IPS DF 4.7 (cell line): ENCODE measurements around the gene FAM222B.
"Not testable (repeated sequence)": the region's sequence is repeated elsewhere in the genome, so short reads cannot be mapped to it uniquely, and the experiment has no call there.

Experiments
- DNase-seq: peaks from one replicate; pipeline ENCODE4 v3.0.0-alpha.2; 2013; ENCODE audit warnings: low spot score; ENCODE audit errors: extremely low read depth

Gene FAM222B

DNA sequence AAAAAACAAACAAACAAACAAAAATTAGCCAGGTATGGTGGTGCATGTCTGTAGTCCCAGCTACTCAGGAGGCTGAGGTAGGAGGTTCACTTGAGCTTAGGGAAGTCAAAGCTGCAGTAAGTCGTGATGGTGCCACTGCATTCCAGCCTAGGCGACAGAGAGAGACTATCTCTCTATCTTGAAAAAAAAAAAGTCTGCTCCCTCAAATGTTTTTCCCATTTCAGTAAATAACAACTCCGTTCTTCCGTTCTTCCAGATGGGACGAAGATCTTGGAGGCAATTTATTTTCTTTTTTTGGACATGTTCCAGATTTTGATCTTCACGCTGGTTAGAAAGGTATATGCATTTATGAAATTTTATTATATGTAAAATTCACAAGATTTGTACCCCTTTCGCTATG is 31.2 kb upstream of the FAM222B start:
- no peak for DNase-seq

DNA sequence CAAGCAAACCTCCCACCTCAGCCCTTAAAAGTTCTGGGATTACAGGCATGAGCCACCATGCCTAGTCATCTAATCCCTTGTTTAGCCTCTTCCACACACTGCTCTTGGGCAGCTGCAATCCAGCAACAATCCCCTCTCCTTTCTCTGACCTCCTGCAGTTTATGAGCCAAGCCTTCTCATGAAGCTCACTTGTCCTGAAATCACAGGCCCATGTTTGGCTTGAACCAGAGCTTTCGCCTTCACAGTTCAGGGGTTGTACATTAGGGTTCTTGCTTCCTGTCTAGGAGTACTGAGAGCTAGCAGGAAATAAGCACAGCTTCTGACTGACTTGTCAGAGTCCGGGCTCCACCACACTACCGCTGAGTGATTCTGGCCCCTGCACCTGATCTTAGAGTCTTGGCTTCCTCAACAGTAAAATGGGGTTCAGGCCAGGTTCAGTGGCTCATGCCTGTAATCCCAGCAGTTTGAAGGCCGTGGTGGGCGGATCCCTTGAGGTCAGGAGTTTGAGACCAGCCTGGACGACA is 28.5 kb upstream of the FAM222B start:
- no peak for DNase-seq

DNA sequence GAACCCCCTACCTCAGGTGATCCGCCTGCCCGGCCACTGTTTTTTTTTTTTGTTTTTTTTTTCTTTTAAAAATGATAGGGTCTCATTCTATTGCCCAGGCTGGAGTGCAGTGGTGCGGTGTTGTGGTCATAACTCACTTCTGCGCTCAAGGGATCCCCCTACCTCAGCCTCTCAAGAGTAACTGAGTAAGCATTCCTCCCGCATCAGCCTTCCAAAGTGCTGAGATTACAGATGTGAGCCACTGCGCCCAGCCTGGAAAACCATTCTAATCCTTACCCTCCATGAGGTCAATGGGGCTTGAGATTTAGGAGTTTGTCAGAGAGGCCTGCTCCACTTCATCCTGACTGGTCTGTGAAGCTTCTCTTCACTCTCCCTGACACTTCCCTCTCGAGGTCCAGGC is 24.7 kb upstream of the FAM222B start:
- DNase-seq: no peak

DNA sequence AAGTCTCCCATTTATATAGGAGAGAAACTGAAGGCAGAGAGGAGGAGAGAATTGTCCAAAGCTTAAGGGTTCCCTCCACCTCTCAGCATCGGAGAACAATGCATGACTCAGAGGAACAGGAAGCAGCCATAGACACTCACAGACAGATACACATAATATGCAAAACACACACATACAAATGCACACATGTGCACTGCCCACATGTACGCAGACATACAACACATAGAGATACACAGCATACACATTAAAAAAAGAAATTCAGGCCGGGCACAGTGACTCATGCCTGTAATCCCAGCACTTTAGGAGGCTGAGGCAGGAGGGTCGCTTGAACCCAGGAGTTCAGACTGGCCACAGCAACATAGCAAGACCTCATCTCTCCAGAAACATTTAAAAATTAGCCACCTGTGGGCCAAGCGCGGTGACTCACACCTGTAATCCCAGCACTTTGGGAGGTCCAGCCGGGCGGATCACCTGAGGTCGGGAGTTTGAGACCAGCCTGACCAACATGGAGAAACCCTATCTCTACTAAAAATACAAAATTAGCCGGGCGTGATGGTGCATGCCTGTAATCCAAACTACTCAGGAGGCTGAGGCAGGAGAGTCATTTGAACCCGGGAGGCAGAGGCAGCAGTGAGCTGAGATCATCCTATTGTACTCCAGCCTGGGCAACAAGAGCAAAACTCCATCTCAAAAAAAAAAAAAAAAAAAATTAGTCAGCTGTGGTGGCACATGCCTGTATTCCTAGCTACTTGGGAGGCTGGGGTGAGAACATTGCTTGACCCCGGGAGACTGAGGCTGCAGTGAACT is 23.6 kb upstream of the FAM222B start:
- no peak for DNase-seq

DNA sequence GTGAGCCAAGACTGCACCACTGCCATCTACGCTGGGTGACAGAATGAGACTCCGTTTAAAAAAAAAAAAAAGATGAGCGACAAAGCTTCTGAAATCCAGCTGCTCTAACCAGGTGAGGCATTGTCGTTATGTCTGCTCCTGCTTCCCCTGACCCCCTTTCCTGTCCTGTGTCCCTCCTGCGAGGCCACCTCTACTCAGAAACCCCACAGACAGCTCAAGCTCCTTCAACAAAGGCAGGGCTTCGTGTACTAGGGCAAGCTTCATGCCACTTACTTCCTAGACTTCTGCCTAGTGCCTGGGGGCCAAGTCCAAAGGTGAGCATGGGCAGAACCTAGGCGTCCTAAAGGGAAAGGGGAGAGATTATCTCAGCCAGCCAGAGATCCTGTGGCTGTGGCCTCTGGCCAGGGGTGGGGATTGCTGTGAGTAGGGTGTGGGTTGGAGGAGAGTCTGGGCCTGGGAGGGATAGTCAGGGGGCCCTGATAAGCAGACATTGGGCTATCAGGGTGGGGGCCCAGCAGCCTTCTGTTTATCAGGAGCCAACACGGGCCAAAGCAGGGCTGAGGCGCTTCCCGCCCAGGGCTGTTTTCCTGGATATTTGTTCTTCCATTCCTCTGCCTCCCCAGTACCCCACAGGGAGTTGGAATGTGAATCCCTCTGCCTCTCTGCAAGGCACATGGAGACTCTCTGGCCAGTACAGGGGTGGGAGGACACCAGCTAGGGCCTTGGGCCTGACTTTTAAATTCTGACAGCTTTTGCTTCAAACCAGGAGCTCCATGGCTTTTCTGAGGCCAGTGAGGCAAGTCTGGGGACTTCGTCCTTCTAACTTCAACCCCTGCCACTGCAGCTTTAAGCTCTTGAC is 22.6 kb upstream of the FAM222B start:
- no peak for DNase-seq

DNA sequence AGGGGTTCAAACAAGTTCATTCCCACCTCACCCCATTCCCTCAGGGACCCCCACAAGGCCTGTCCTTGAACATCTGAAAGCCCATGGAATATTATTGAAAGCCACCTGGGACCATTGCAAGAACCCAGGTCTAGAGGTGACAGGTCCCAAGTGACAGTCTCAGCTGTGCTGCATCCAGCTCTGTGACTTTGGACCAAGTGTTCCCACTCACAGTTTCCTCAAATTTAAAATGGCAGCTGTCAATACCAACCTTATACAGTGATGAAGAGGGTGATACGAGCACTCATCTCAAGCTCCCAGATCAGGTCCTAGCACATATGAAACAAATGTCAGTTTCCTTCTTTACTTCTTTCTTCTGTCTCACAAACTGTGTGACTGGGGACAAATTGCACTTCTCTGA is 21.4 kb upstream of the FAM222B start:
- DNase-seq: no peak

DNA sequence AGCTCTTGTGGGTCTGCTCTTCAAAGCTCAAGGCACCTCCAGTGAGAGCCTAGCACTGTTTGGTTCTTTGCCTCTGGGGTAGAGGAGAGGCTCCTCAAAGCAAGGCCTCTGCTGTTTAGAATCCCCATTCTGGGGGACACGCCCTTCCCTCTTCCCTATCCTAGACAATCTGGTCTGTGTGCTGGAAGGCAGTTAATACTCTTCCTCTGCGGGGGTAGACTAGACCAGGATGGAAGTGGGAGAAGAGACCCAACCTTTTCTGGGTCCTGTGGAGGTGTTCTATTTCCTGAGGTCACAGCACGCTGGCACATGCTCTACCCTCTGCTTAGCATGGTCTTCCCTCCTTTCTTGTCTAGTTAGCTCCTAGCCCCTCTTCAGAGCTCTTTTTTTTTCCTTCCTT is 20.0 kb upstream of the FAM222B start:
- DNase-seq: no peak

DNA sequence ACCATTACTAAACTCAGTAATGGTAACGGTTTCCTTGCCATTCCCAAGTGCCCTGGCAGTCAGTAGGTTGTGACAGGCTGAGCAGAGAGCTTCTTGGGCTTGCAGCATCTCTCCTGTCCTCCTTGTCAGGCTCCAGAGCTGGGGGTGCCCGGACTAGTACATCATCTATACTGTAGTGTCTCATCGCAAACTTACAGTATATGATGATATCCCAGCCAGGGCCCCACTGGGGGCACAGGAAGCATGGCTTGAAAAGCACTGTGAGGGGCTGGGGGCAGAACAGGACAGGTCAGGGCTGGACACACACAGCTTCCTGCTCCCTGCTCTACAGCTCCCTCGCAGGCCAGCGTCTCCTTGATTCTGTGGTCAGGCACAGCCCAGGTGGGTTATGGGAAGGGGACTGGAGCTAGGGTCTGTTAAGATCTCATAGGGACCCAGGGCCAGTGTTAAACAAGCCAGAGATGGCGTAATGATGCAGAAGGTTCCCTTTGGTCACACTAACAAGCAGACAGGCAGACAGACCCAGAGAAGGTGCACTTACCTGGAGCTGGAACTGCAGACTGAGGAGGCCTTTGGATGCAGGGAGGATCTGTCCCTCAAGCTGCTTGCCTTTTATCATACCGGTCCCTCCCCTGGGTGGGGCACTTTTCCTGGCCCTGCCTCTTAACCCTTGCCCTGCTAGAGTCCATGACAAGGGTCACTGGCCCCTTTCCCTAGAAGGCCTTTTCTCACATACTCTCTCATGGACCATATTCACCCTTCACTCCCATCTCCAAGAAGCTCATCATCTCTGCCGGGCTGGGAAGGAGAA is 19.0 kb upstream of the FAM222B start:
- DNase-seq: no peak

DNA sequence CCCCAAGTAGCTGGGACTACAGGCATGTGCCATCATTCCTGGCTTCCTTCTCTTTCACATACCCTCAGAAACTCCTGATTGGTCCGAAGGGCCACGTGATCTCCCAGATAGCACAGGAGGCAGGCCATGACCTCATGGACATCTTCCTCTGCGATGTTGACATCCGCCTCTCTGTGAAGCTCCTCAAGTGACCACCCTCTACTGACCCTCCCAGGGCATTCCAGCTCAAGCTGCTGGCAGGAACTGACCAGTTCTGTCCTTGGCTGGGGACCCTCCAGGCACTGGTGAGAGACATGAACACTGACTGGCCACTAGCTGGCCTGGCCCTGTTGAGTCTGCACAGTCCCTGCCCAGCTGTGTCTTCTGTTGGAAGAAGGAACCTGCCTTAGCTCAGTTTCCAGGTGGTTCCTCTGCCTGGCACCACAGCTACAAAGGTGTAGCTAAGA is 17.8 kb upstream of the FAM222B start:
- DNase-seq: no peak

DNA sequence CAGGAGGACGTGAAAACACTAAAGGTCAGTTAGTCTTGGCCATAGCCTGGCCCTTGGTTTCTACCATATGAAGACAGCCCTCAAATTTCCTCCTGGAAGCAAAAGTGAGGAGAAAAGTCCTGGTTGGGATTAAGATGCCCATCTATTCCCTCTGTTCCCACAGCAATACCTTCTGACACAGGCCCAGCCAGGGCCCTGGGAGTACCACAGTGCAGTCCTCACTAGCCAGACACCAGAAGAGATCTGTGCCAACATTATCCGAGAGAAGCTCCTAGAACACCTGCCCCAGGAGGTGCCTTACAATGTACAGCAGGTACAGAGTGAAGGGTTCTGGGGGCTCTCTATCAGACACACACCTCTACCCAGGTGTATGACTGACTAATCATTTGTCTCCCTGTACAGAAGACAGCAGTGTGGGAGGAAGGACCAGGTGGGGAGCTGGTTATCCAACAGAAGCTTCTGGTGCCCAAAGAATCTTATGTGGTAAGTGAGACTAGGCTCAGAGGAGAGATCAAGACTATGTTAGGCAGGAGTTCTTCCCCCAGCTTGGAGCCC is 16.3 kb upstream of the FAM222B start:
- DNase-seq: no peak

DNA sequence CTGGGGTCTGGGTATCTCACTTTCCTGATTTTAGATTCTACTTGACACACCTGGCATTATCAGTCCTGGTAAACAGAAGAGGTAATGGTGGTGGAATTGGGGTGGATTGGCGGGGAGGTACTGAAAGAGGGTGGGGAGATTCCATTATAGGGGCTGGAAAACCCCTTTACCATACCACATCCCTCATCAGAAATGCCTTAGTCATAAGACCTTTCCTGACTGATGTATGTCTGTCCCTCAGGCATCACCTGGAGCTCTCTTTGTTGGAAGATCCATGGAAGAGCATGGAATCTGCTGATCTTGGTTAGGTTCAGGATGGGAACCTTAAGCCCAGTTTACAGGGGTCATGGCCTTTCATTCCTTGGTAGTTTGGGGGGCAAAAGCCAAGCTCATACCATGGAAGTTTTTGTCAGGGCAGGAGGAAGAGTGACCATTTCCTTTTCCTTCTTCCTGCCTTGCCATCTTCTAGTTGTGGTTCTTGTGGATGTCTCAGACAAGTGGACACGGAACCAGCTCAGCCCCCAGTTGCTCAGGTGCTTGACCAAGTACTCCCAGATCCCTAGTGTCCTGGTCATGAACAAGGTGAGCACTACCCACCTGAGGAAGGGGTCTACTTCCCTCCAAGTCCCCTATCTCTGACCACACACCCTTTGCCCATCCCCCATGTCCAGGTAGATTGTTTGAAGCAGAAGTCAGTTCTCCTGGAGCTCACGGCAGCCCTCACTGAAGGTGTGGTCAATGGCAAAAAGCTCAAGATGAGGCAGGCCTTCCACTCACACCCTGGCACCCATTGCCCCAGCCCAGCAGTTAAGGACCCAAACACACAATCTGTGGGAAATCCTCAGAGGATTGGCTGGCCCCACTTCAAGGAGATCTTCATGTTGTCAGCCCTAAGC is 15.6 kb upstream of the FAM222B start:
- DNase-seq: no peak

DNA sequence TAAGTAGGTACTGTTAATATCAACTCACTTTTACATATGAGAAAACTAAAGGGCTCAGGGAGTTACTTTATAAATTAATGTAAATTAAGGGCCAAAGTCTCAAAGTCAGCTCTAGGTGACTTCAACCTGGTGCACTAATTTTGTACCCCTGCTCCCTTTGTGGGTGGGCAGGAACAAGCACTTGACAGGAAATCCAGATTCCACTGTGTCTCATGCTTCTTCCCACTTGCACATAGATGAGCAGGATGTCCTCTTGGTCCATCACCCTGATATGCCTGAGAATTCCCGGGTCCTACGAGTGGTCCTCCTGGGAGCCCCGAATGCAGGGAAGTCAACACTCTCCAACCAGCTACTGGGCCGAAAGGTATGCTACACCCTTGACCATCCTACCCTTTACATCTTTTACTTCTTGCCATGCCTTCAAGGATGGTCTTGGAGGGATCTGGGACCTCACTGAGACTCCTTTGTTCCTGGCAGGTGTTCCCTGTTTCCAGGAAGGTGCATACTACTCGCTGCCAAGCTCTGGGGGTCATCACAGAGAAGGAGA is 13.5 kb upstream of the FAM222B start:
- DNase-seq: no peak

DNA sequence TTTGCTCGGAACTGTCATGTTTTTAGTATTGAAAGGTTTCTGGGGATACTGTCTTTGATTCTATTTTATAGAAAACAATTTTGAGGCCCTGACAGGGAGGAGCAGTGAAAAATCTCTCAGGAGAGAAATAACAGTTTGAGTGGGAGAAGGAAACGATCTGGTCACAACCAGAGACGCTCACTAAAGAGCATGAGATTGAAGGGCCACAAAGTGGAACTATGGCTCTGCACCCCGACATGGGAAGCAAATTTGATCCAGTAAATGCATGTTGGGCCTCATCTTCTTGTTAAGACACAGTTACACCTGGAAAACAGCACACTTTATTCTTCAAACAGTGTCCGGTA is 12.7 kb upstream of the FAM222B start:
- no peak for DNase-seq

DNA sequence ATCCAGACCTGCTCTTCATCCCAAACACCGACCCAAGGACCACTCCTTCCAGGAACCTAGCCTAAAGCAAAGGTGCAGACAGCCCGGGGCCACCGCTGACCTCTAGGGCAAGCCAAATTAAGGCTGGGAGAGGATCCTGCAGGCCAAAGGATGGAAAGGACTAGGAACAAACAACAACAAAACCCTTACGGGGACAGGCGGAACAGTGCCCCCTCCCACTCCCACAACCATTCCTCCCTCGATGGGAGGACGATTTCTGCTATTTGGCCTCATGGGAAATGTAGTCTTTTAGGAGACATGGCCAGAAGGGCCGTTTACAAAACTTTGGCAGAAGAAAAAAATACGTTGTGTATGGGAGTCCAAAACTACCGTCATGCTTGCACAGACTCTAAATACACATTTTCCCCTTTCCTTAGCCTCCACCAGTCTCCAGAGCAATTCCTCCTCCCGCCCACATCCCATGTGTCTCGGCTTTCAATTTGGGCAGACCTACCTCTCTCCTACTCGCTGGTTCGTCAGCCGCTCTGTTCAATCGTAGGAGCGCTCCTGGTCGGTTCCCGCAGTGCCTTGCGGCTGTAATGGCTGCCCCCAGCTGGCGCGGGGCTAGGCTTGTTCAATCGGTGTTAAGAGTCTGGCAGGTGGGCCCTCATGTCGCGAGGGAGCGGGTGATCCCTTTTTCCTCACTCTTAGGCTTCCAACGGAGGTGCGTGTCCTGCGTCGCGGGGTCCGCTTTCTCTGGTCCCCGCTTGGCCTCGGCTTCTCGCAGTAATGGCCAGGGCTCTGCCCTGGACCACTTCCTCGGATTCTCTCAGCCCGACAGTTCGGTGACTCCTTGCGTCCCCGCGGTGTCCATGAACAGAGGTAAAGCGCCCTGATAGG is 12.1 kb upstream of the FAM222B start, which contains the start of gene ERAL1:
Gene ERAL1 (plus strand): TSS at position 560 of the 879 bp plus-strand sequence. CDS start 19 bp downstream, at position 579.
- DNase-seq: peak; percentile 72

DNA sequence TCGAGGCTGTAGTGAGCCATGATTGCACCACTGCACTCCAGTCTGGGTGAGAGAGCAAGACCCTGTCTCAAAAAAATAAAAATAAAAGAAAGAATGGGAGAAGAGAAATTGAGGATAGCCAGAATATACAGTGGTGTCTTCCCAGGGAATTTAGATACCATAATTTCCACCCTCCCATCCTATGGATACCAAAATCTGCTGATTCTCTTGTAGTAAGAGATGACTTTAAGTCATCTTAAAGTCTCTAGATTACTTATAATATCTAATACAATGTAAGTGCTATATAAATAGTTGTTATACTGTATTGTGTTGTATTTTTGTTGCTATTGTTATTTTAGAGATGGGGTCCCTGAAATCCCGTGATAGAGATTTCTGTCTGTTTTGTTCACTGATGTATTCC is 10.7 kb upstream of the FAM222B start:
- DNase-seq: no peak

DNA sequence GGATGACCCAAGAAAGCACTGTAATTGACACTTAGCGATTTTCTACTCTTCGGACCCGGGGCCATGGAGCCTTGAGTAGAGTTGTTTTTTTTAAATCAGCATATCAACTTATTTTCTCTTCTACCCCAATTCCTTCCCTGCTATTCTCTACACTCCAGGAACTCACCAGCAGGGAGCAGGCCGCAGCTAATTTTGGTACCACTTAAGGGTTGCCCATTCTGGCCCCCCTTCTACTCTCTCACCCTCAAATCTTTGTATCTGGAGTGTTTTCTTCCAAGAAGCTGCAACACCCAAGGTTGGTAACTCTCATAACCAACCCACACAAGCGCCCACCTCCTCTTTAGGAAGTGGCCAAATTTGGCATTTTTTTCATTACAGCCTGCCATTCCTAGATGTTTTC is 6.7 kb upstream of the FAM222B start:
- DNase-seq: no peak

DNA sequence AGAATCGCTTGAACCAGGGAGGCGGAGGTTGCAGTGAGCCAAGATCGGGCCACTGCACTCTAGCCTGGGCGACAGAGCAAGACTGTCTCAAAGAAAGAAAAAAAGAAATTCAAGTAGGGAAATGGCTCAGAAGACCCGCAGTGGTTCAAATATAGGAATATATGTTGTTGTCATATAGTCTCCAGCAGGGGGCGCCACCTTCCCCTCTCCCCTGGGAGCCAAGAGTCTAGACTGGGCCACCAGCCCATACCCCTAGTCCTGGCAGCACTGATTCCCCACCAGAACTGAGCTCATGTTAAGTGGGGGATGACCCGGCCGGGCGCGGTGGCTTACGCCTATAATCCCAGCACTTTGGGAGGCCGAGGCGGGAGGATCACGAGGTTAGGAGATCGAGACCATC is 6.1 kb upstream of the FAM222B start:
- not testable (repeated sequence) for DNase-seq

DNA sequence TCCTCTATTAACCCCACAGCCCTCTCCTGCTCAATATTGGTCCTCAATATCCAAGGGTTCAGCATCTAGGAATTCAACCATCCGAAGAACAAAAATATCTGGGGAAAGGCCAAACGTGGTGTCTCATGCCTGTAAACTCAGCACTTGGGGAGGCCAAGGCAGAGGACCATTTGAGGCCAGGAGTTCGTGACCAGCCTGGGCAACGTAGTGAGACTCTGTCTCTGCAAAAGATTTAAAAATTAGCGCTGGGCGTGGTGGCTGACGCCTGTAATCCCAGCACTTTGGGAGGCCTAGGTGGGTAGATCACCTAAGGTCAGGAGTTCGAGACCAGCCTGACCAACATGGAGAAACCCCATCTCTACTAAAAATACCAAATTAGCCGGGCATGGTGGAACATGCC is 4.1 kb upstream of the FAM222B start:
- DNase-seq: not testable (repeated sequence)

DNA sequence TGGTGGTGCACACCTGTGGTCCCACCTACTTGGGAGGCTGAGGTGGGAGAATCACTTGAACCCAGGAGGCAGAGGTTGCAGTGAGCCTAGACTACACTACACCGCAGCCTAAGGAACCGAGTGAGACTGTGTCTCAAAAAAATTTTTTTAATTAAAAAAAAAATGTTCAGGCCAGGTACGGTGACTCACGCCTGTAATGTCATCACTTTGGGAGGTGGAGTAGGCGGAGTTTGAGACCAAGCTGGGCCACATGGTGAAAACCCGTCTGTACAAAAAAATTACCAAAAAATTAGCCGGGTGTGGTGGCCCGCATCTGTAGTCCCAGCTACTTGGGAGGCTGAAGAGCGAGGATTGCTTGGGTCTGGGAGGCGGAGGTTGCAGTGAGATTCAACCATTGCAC is 3.6 kb upstream of the FAM222B start:
- no peak for DNase-seq
